A549 (cell line): Measurements from ENCODE around the gene AP2A2. TPM values are rescaled to one million over a fixed set of nuclear protein-coding genes. Genes with fewer than 3 reads are reported as not detected.

Experiments used
- ATAC-seq, 2 experiments: fragments of 200-7000 bp in 1 of 2; fragments of >200 bp in 1 of 2; cut with Nextera tagmentation in 1 of 2; cut with Tn5 transposase in 1 of 2; 3 replicates each; pipeline versions ENCODE4 v1.8.0 to v1.9.1; 2018 to 2020; ENCODE audit warnings: mild to moderate bottlenecking in 1 of 2, moderate library complexity in 1 of 2
- CTCF ChIA-PET: fragments of 300-600 bp; sonication (Branson Sonifier 250); formaldehyde crosslinking; extraction: SDS; loops from one replicate; lab custom pipeline; 2021; ENCODE audit warnings: antibody characterized with exemption, inconsistent platforms; lab: Yijun Ruan, JAX
- POLR2A ChIA-PET: fragments of 350-600 bp; formaldehyde crosslinking; extraction: SDS; loops from one replicate; lab custom pipeline; 2021; ENCODE audit warnings: antibody characterized with exemption, inconsistent platforms; lab: Yijun Ruan, JAX
- DNase-seq, 2 experiments: peaks; one replicate each; pipeline versions ENCODE4 v3.0.0 to v3.0.0-alpha.2; 2011 to 2016; ENCODE audit warnings: low read depth in 1 of 2, low spot score in 1 of 2
- FAIRE-seq: peaks from 2 replicates; lab custom pipeline; 2011; peaks lifted over from hg19 to GRCh38; lab: Jason Lieb, UNC
- H3K27ac ChIP-seq, 2 experiments: fragments of >200 bp; sonication (Bioruptor Twin); formaldehyde crosslinking; 3 replicates each; pipeline ENCODE4 v1.5.1; 2016 to 2017
- H3K4me1 ChIP-seq: fragments of >200 bp; sonication (Bioruptor Twin); formaldehyde crosslinking; 3 replicates; pipeline ENCODE4 v1.6.1; 2016
- H3K4me2 ChIP-seq: fragments of >200 bp; sonication (Bioruptor Twin); formaldehyde crosslinking; 3 replicates; pipeline ENCODE4 v1.6.1; 2016
- H3K4me3 ChIP-seq: fragments of >200 bp; sonication (Bioruptor Twin); formaldehyde crosslinking; 3 replicates; pipeline ENCODE4 v1.5.1; 2016
- H3K9me3 ChIP-seq: fragments of >200 bp; sonication (Bioruptor Twin); formaldehyde crosslinking; 3 replicates; pipeline ENCODE4 v1.6.1; 2016
- ATOH8 ChIP-seq: fragments of 250-450 bp; sonication (Bioruptor Pico); IDR thresholded peaks from 2 replicates; pipeline ENCODE4 v1.5.0; 2020; ENCODE audit warnings: low read depth, mild to moderate bottlenecking, moderate library complexity
- CBX2 ChIP-seq: fragments of 200-600 bp; sonication (generic); IDR thresholded peaks from 2 replicates; pipeline ENCODE4 v1.6.1; 2016; ENCODE audit warnings: low read depth, mild to moderate bottlenecking, borderline replicate concordance
- ESRRA ChIP-seq: fragments of 150-350 bp; IDR thresholded peaks from 2 replicates; pipeline ENCODE4 v1.6.1; 2014; ENCODE audit warnings: mild to moderate bottlenecking, low read length, borderline replicate concordance
- FOXS1 ChIP-seq: fragments of 250-450 bp; sonication (Bioruptor Pico); IDR thresholded peaks from 2 replicates; pipeline ENCODE4 v1.5.0; 2020; ENCODE audit warnings: mild to moderate bottlenecking, moderate library complexity
- GATA3 ChIP-seq: IDR thresholded peaks from 2 replicates; pipeline ENCODE4 v1.6.1; 2012; ENCODE audit warnings: borderline replicate concordance
- HMGXB4 ChIP-seq: fragments of 250-450 bp; sonication (Bioruptor Pico); IDR thresholded peaks from 2 replicates; pipeline ENCODE4 v1.5.0; 2021; ENCODE audit warnings: mild to moderate bottlenecking, moderate library complexity, borderline replicate concordance
- HOXB5 ChIP-seq: fragments of 250-450 bp; sonication (Bioruptor Pico); IDR thresholded peaks from 2 replicates; pipeline ENCODE4 v1.5.0; 2020; ENCODE audit warnings: mild to moderate bottlenecking, moderate library complexity
- KDM5A ChIP-seq: fragments of 200-600 bp; sonication (generic); IDR thresholded peaks from 2 replicates; pipeline ENCODE4 v1.6.1; 2016; ENCODE audit warnings: antibody characterized with exemption, mild to moderate bottlenecking
- MAFK ChIP-seq: fragments of 450-650 bp; IDR thresholded peaks from 2 replicates; pipeline ENCODE4 v1.6.1; 2014; ENCODE audit not compliant: partially characterized antibody
- POLR2A ChIP-seq: IDR thresholded peaks from 2 replicates; pipeline ENCODE4 v1.6.1; 2012; ENCODE audit warnings: mild to moderate bottlenecking, low read length
- RCOR1 ChIP-seq: fragments of 150-350 bp; IDR thresholded peaks from 2 replicates; pipeline ENCODE4 v1.6.1; 2014; ENCODE audit warnings: antibody characterized with exemption, low read length, low read depth
- RNF2 ChIP-seq: fragments of 200-600 bp; sonication (generic); IDR thresholded peaks from 2 replicates; pipeline ENCODE4 v1.6.1; 2016; ENCODE audit warnings: low read depth, mild to moderate bottlenecking, antibody characterized with exemption, moderate library complexity, borderline replicate concordance
- TFCP2L1 ChIP-seq: fragments of 250-450 bp; sonication (Bioruptor Pico); IDR thresholded peaks from 2 replicates; pipeline ENCODE4 v1.5.0; 2021; ENCODE audit warnings: mild to moderate bottlenecking
- whole genome bisulfite sequencing: methylation state at CpG from one replicate; pipeline ENCODE4 v1.1.6; 2017; ENCODE audit errors: missing lambda C conversion rate; 5-methylcytosine and 5-hydroxymethylcytosine counted together
- polyA plus RNA-seq, 4 experiments: library from polyadenylated mRNA; depleted of rRNA in 3 of 4; stranded (reverse); fragments of >200 nt; fragmentation: RNase III in 1 of 4; extraction: RNeasy Plus Mini Kit Qiagen cat#74134 plus additional on column Dnase treatment in 1 of 4; gene quantifications; 2 replicates in 3 of 4; 3 replicates in 1 of 4; pipeline ENCODE4 v1.2.3, GENCODE V29; 2011 to 2017
- TF ChIP-seq, protein P1 (sequence below): fragments of >200 bp; sonication (Bioruptor Twin); formaldehyde crosslinking; IDR thresholded peaks from 2 replicates; pipeline ENCODE4 v1.6.1; 2016
- TF ChIP-seq, protein P2 (sequence below): fragments of >200 bp; sonication (Bioruptor Twin); formaldehyde crosslinking; IDR thresholded peaks from 3 replicates; pipeline ENCODE4 v1.6.1; 2016

The AP2A2 gene
- polyA plus RNA-seq, 2 of the 4 experiments (the other 2 are of a cell fraction): 39.4 to 60.4 TPM

GRCh38 chr11:963852-964251 is 38.2 kb downstream of the AP2A2 start:
- ChIA-PET POLR2A (no interaction called here), CTCF (interaction anchor here (1.1 kb wide), 1 partner anchor 38 kb away, joined by 4 read pairs; the partner anchor contains the start of gene AP2A2)
- Histone ChIP-seq H3K27ac (no peak overlapping the region), H3K4me2 (no peak overlapping the region), H3K4me3 (no peak overlapping the region), H3K9me3 (peaks cover 2% of the 10 kb centered on the region; the same call in 1 of the 3 replicates), H3K4me1 (peaks cover 6% of the 10 kb centered on the region; the same call in 1 of the 3 replicates)
- ATAC-seq: no peak
- FAIRE-seq: no peak
- WGBS: 94% methylated on average over 7 of the region's 7 CpGs
- TF ChIP-seq HMGXB4 (CRISPR knock-in tag) (no peak), RNF2 (no peak), KDM5A (no peak), ESRRA (no peak), TFCP2L1 (CRISPR knock-in tag) (no peak), POLR2A (no peak), HOXB5 (CRISPR knock-in tag) (no peak)
- TF ChIP-seq, protein P1, sequence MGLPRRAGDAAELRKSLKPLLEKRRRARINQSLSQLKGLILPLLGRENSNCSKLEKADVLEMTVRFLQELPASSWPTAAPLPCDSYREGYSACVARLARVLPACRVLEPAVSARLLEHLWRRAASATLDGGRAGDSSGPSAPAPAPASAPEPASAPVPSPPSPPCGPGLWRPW: no peak
- DNase-seq: no peak

DNA sequence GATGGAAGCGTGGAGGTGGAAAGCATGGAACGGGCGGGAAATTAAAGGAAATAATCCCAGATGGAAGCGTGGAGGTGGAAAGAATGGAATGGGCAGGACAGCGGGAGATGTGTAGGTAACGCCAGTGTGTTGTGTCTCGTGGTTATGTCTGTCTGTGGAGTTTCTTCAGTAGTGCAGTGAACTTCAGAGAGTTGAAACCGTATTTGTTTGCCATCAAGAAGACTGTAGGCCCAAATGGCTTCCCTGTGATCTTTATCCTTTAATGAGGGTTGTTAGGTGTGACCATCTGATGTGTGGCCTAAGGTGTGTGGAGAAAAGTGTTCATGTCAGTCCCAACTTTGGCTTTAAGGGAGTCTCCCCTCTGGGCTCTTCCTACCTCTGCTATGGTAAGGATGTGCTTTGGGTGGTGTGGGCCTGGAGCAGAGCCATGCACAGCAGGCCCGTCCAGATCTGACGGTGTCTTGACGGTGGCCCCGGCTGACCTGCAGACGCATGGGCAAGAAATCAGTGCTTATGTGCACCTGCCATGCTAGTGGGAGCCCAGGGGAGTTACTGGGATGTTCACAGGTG is 39.6 kb downstream of the AP2A2 start:
- peak in 1 of 2 experiments; percentile 54; a peak in 2 of 6 replicates for ATAC-seq
- TF ChIP-seq ATOH8 (CRISPR knock-in tag): no peak
- no peak for TF ChIP-seq MAFK
- TF ChIP-seq RCOR1: no peak
- no peak for TF ChIP-seq FOXS1 (CRISPR knock-in tag)
- TF ChIP-seq, protein P2, sequence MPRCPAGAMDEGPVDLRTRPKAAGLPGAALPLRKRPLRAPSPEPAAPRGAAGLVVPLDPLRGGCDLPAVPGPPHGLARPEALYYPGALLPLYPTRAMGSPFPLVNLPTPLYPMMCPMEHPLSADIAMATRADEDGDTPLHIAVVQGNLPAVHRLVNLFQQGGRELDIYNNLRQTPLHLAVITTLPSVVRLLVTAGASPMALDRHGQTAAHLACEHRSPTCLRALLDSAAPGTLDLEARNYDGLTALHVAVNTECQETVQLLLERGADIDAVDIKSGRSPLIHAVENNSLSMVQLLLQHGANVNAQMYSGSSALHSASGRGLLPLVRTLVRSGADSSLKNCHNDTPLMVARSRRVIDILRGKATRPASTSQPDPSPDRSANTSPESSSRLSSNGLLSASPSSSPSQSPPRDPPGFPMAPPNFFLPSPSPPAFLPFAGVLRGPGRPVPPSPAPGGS: no peak
- no peak for TF ChIP-seq CBX2
- TF ChIP-seq, all 56 proteins: peak for 0
- WGBS: 89% methylated on average over 13 of the region's 13 CpGs
- Histone ChIP-seq H3K4me2 (no peak overlapping the region), H3K4me1 (peaks cover 6% of the 10 kb centered on the region; the same call in 1 of the 3 replicates), H3K4me3 (no peak overlapping the region), H3K27ac (no peak overlapping the region), H3K9me3 (peaks cover 2% of the 10 kb centered on the region; the same call in 1 of the 3 replicates)
- ChIA-PET POLR2A (no interaction called here), CTCF (no interaction called here)
- FAIRE-seq (no peak), DNase-seq (no peak)

- ChIA-PET CTCF (interaction anchor here (0.6 to 1.6 kb wide), 4 partner anchors 15 to 82 kb away, joined by 3 to 4 read pairs (median 4); no protein-coding TSS in a partner anchor), POLR2A (no interaction called here)
- TF ChIP-seq GATA3 (no peak), POLR2A (no peak), FOXS1 (CRISPR knock-in tag) (no peak)
- FAIRE-seq (no peak), DNase-seq (no peak), ATAC-seq (no peak)
- Histone ChIP-seq H3K9me3 (peaks cover 2% of the 10 kb centered on the region; the same call in 1 of the 3 replicates), H3K27ac (no peak overlapping the region), H3K4me2 (no peak overlapping the region), H3K4me3 (no peak overlapping the region), H3K4me1 (peaks cover 6% of the 10 kb centered on the region; the same call in 1 of the 3 replicates)
- WGBS: 92% methylated on average over 31 of the region's 31 CpGs
Measured at GRCh38 chr11:967995-968751, 42.5 kb downstream of the AP2A2 start.
